GM21515 (cell line): ENCODE data around the gene SRCIN1.

Source experiments
- ATAC-seq: cut with Tn5 transposase; IDR thresholded peaks from one replicate; pipeline ENCODE4 v1.9.1; 2021; ENCODE audit not compliant: unreplicated experiment

SRCIN1 gene

DNA sequence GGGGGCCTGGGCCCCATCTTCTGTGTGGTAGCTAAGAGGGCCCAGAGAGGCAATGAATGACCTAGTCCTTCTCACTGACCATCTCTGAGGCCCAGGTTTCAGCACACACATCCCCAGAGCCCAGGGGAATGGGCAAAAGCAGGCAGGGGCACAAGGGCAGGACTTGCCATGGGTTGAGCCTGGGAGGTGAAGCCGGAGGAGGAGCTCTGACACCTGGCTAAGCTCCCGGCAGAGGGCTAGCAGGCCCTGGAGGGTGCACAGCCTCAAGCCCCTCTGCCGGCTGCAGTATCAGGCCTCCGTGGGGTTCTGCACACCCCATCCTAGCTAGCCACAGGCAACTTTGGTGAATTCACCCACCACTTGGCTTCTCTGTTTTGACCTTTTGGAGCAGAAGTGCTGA, 5.3 kb downstream of the SRCIN1 start:
- ATAC-seq = no peak

DNA sequence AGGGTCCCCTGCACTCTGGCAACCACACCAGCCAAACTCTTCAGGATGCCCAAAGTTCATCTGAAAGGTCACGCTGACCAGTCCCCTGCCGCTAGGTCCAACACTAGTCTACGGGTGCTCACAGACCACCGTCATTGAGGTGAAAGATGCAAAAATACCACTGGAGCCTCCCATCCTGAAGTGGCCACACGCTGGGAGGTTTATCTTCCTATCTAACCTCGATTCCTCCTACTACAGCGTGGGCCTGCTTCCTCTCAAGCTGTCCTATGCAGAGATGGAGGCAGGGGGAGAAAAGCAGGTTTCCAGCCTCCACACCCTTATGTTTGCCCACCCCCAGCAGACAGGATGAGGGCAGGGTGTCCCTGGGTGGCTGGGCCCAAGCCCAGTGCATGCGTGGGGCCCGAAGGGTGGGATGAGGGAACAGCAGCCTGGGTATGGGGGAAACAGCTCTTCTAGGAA, 6.3 kb downstream of the SRCIN1 start:
- no peak for ATAC-seq

DNA sequence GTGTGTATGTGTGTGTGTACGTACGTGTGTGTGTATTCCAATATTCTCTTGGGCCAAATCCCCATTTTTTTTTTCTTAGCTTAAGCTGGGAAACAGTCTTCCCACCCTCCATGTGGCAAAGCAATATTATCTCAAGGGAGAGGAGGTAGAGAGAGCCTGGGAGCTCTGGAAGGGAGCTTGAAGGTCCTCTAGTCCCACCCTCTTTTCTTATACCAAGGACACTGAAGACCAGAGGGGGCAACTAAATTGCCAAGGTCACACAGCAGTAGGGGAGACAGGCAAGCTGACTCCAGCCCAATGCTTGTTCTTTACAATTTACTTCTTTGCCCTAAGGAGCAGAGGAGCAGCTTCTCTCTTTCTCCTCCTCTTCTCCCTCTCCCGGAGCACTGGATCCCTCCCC, 6.8 kb downstream of the SRCIN1 start:
- no peak for ATAC-seq

DNA sequence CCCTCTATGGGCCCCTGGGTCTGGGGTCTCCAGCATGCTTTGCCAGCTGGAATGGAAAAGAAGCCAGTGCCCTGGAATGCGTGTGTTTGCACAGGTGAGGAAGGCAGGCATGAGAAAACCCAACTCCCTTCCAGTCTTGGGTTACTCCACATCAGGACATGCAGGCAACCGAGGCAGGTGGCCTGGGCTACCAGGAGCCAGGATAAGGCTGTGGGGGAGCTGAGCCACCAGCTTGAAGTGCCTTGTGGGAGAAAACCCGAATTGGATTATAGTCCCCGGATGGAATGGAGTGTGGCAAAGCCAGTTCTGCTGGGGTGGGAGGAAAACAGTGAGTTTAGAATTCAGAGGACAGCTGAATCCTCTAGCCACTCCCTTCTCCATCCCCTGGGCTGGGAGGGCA, 7.2 kb downstream of the SRCIN1 start:
- no peak for ATAC-seq

DNA sequence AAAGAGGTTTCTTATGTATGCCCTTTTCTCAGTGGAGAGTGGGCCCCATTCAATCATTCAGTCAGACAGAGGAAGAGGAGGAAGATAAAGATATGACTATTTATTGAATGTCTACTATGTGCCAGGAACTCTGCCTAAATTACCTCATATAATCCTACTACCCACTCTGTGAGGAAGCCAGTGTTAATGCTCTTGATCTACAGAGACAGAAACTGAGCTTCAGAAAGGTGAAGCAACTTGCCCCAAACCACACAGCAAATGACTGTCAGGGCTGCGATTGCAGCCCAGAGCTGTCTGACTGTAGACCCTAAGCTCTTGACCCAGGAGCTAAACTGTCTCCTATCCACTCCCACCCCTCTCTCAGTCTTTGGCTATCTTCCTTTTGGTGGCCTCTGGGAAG, 8.4 kb downstream of the SRCIN1 start:
- ATAC-seq = no peak

DNA sequence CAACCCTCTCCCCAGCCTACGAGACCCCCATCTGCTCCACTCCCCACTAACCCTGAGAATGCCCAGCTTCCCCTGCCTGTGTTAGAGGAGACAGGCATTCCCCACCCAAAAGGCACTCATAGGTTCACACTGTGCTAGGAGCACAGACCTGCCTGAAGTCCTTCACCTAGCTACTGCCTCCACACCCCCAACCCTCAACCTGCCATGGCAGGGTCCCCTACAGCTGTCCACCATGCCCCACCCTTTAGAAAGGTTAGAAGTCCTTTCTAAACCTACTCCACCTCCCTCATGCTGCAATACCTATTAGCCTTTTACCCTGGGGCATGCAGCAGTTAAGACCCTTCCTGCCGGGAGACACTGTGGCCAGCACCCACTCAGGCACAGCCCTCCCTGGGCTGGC, 9.1 kb downstream of the SRCIN1 start:
- ATAC-seq = no peak

DNA sequence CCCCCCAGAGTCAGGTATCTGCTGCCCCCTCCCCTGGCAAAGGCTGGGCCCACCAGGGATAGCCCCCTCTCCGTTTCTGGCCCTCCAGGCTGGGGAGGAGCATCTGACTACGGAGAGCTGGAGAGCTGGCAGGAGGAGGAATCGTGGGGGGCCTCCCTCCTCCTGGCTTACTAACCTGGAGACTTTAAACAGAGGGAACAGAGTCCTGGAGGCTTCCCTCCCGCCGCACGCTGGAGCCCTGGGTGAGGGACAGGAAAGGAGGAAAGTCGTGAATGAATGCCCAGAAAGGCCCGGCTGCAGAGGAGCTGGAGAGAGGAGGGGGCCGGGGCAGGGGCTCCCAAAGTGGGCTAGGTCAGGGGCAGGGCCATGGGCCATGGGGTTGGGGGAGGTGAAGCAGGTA, 9.9 kb downstream of the SRCIN1 start:
- ATAC-seq = no peak

DNA sequence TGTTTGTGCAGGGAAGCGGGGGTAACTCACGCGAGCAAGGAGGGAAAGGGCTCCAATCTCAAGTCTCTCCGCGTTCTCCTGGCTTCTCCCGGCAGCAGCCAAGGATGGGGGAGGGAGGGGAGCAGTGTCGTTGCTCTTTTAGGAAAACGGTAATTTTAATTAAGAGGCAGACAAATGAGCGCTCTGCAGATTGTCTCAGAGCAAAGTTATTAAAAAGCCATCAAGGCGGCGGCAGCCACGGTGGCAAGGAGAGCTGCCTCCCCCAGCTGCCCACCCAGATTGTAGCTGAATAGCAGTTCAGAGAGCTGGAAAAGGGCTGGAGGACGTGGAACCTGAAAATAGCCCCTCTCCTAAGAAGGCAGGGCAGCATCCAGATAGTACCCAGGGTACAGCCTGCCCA, 11.6 kb downstream of the SRCIN1 start:
- no peak for ATAC-seq

DNA sequence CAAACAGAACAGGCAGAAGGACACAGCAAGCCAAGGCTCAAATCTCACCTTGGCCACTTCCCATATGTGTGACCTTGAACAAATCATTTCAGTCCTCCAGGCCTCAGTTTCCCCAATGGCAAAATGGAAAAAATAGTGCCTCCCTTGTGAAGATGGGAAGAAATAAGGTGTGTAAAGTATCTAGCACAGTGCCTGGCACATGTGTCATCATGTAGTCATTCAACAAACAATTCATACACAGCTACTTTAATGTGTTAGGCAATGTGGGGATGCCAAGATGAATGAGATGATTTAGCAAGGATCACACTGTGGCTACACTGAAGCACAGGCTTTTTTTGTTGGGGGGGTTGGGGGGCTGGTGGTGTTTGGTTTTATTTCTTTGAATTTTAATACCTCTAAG, 13.3 kb downstream of the SRCIN1 start:
- no peak for ATAC-seq

DNA sequence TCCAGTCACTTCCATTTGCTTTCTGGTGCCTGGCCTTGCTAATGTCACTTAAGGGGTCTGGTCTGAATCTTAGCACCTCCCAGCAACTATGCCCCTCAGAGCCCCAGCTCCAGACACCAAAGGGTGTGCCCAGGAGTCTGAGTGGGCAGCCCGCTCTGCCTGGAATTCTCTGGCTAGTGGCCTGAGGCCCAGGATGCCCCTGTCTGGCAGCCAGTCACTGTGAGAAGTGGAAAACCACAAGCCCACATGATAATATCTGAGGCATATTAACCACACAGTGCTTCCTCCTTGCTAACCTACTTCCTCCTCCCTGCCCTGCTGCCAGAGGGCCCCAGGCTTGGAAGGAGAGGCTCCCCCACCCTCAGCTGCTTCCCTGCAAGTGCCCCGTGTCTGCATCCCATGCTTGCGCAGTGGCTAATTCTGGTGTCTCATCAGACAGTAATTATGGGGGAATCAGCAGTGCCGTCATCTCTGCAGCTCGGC, 14.0 kb downstream of the SRCIN1 start:
- no peak for ATAC-seq

DNA sequence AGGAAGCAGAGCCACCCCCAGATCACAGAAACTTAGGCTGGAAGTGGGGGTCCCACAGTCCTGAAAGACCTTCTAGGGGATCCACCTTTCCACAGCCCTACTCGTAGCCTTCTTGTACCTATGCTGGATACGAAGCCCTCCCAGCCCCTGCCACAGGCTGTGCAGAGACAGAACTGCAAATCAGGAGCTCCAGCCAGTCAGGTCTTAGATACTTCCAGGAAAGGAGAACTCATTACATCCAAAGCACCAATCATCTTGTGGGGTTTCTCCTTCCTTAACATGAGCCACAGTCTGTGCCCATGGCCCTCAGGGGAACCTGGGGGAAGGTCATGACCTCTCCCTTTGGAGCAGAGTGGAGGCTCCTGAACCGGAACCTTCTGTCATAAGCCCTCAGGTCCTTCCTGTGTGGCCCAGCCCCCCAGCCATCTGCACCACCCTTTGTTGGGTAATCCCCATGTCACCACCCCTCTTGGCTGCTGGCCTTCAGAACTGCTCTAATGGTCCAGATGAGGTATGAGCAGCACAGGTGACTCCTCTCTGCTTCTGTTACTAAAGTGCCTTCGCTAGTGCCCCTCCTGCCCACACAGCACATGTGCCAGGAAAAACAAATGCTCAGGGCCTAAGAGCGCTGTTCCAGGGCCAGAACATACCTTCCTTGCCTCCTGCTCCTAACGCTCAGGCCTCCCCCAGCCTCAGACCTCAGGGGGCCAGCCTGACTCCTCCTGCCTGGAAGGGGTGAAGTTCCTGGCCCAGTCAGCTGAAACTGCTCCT, 14.6 kb downstream of the SRCIN1 start:
- ATAC-seq = no peak

DNA sequence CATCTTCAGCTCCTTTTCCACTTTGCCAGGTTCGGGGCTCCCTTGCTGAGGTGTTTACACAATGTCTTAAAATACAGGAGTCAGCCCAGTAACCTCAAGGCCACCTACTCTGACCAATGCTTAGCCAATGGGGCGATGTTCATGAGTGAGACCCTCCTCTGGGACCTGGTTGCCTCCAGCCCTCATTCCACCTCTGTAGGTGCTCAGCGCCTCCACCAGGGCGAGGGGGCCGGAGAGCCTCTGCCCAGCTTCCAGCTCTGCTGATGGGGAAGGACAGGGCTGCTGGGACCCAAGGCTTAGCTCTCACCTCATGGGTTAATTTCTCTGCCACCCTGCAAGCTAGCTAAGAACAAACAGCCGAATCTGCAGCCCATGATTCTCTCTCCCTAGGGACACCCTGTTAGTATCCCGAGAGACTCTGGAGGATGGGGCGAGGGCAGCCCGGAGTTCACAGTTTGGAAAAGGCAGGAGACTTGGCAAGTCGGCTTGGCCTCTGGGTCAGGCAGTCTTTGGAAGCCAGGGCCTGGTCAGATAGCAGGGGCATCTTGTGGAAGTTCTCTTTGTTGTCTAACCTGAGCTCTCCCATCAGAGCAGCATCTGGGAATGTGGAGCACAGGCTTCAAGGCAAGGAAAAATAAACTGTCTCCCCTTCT, 16.2 kb downstream of the SRCIN1 start:
- no peak for ATAC-seq

DNA sequence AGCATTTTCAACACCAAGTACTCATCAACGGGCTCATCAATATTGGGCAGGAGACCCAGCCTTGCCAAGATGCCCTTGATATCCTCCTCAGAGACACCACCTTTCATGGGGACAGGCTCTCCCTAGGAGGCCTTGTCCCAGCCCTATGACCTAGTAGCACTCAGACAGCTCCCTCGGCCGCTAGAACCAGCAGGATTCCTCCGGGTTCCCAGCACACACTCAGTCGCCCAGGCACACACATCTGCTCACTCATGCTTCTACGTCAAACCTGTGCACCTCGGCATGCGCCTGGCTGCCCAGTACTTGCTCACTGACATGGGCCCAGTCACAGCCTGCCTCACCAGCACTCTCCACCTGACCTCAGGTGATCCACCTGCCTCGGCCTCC, 17.0 kb downstream of the SRCIN1 start:
- ATAC-seq = no peak

DNA sequence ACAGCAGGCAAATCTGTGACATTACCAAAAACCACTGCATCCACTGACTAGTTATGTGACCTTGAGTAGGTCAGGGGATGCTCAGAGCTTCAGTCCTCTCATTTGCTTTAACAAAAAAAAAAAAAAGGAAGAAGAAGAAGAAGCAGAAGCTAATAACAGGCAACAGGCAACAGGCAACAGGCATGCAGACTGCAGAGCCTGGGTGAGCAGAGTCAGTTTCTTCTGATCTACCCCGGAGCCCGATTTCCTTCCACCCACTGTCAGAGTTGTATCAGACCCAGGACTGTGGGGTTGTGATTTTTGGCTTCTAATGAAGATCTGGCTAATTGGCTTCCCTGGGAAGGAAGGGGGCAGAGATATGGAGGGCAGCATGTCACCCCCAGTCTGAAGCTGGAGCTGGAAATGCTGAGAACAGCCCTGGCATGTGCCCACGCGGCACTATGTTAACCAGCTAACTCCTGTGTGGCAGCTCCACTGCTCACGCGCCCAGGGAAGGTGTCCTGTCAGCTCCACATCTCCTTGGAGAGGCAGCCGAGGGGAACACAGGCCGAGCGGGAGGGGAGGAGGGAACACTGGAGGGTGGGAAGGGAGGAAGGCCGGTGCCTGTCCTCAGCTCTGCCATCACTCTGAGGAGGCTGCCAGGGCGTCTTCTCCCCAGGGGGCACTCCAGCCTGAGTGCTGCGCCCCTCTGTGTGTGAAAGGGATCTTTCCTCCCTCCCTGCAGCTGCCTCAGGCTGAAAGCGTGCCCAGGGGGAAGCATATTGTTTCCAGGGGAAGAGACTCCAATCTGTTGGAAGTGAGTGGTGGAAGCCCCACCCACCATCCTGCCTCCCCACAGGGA, 17.6 kb downstream of the SRCIN1 start:
- ATAC-seq = no peak

DNA sequence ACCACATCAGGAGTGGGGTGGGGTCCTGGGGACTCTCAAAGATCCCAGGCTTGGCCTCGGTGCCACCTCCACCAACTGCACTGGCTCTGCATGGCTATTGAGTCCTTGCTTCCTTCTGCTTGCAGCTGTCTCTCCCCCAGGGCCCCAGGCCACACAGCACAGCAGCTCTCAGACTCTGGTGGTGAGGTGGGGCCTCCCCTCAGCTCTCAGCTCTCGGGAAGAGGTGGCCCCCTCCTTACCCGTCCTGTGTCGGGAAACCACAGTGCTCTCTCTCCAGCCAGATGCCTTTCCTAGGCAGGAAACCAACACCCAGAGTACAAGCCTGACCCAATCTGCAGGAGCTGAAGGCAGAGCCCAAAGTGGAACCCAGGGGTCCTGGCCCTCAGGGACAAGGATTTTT, 18.5 kb downstream of the SRCIN1 start:
- no peak for ATAC-seq

DNA sequence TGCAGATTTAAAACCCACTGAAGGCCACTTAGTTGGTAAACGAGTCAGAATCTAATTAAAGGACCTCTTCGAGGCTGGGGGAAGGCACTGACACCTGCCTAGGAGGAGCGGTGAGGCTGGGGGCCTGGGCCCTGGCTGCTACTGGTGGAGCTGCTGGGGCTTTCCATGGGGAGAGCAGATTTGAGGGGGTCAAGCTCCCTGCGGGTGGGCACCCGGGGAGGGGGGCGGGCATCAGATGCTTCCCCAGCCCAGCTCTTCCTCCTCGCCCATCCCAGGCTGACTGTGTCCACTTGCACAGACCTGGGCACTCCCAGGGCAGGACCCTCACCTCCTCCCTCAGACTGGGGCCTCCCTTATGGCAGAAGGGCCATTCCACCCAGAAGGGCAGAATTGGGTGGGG, 19.0 kb downstream of the SRCIN1 start:
- no peak for ATAC-seq

DNA sequence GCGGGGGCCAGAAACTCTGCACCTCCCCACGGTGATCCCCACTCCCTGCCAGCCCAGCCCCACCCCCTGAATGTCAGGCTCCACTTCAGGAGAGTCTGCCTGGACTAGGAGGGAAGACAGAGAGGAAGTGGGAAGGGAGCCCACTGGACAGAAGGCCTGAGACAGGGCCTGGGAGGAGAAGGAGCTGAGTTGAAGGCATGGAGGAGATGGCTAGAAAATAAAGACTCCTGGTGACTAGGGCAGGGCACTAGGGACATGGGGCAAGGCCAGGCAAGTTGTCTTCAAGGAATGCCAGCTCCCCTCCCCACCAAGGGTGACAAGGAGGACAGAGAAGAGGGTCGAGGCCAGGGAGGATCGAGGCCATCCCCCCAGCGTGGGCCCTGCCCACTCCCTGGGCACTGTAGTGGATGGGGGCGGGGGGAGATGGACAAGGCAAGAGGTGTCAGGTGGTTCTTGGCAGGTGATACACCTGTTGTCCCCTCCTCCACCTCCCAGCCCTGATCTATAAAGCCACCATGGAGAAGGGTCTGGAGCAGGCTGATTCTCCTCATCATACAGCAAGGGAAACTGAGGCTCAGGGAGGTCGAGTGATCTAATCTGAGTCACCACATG, 19.7 kb downstream of the SRCIN1 start:
- ATAC-seq = no peak

DNA sequence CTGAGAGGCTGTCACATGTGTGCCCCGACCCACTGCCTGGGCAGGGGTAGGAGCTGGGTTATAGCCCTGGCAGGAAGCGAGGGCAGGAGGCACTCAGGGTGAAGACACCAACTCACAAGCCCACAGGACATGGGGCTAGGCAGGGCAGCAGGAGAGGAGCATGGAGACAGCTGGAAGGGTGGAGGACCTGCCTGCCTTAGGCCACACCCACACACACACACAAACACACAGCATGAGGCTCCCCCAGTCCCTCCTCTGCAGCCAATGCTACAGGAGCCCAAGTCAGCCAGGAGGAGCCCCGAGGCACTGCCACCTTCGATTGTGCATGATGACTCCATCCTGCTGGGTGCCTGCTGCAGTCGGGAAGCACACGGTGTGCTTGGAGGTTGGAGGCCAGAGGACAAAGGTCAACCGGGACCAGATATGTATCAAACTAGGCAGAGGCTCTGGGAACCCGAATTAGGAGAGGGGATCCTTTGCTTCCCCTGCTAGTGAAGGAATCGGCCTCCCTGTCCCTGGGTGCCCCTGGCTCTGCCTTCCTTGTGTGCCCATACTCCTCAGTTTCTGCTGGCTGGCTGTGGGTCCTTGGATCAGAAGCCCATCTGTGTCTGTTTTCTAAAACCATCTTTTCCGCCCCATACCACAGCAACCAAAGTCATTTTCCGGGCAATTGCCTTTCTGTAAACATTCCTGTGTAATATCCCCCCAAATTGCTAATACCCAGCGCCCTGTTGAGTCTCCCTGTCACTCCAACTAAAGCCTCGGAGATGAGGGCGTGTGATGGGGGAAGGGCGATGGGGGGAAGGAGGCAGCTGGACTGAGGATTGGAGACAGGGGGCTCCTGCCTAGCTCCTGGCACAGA, 20.5 kb downstream of the SRCIN1 start:
- ATAC-seq = no peak

DNA sequence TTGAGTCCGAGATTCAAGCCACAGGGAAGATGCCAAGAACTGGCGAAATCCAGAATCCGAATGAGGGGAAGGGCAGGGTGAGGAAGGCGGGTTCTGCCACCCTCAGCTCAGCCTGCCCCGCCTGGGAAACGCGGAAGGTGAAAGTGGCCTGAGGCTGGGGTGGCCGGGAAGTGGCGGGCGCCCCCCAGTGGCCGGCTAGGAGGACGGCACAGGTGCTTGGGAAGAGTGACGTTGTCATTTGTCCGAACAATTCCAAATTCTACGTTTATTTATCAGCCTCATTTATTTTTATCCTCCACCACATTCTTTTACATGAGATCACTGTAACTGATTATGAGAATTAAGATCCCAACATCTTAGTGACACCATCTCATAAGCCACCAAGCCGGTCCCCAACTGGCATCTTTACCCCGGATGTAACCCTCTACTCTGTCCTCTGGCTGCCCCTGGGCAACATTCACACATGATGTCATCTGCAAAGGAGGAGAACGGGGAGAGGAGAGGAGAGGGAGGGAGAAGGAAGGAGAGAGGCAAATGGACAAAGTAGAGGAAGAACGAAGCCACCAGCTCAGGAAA, 21.3 kb downstream of the SRCIN1 start:
- ATAC-seq = no peak

DNA sequence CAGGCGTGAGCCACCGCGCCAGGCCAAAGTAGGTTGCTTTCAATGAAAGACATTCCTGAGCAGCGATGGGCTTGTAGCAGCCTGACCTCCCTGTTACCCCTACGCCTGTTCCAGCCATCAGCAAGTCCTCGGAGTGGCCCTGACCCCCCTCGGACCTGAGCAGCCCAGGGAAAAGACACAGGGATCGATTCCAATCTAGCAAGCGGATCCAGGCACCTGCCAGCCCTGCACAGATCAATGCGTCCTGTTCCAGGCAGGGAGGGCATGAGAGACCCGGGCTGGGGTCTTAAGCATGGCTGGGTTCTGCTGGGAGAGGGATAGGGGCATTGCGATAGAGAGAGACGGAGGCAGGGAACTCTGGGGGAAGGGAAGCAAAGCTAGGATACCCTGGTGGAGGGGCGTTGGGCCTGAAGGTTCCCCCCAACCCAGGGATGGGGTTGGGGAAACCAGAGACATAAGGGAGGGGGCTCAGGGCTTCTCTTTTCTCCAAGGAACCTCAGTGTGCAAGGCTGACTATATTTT, 21.9 kb downstream of the SRCIN1 start:
- no peak for ATAC-seq
